CD4-positive, alpha-beta T cell (primary cell): ENCODE results near the gene SDC4. TPM values are rescaled to one million over a fixed set of nuclear protein-coding genes. Genes with fewer than 3 reads are reported as not detected.
A peak's percentile ranks its signal among the peaks of the same experiment; 100 is the strongest.

Experiments used
- ATAC-seq: fragments of 200-7000 bp; cut with Tn5 transposase; one replicate; pipeline ENCODE4 v1.10.0; 2022; ENCODE audit warnings: mild to moderate bottlenecking; ENCODE audit not compliant: poor library complexity
- CTCF ChIA-PET: fragments of 350-600 bp; sonication (Branson Sonifier 250); formaldehyde crosslinking; loops from one replicate; lab custom pipeline; 2021; ENCODE audit warnings: antibody characterized with exemption, inconsistent platforms; lab: Charles Lee
- POLR2A ChIA-PET: fragments of 350-600 bp; sonication (Branson Sonifier 250); formaldehyde crosslinking; loops from one replicate; lab custom pipeline; 2021; ENCODE audit warnings: antibody characterized with exemption, inconsistent platforms; lab: Charles Lee
- DNase-seq, 14 experiments: peaks; one replicate each; pipeline ENCODE4 v3.0.0-alpha.2; 2013 to 2020; ENCODE audit warnings: mixed read lengths in 2 of 14
- H3K27ac ChIP-seq, 2 donors: one replicate each; pipeline versions ENCODE4 v1.5.1 to v1.7.0; 2013; ENCODE audit warnings: low read length in 2 of 2, low read depth in 1 of 2, mild to moderate bottlenecking in 1 of 2
- H3K27me3 ChIP-seq, 2 experiments: 1 replicate in 1 of 2; 2 replicates in 1 of 2; pipeline versions ENCODE4 v1.6.1 to v1.7.0; 2013; ENCODE audit warnings: low read length in 2 of 2, control low read depth in 1 of 2, mild to moderate bottlenecking in 1 of 2, moderate library complexity in 1 of 2; ENCODE audit not compliant: insufficient read depth in 2 of 2, control insufficient read depth in 1 of 2
- H3K36me3 ChIP-seq: one replicate; pipeline ENCODE4 v1.6.1; 2013; ENCODE audit warnings: low read length, control low read depth; ENCODE audit not compliant: insufficient read depth
- H3K4me1 ChIP-seq: one replicate; pipeline ENCODE4 v1.6.1; 2013; ENCODE audit warnings: low read length, control low read depth; ENCODE audit not compliant: insufficient read depth
- H3K4me3 ChIP-seq: one replicate; pipeline ENCODE4 v1.5.1; 2013; ENCODE audit warnings: mild to moderate bottlenecking, low read length, moderate library complexity
- H3K9me3 ChIP-seq, 2 experiments: 1 replicate in 1 of 2; 2 replicates in 1 of 2; pipeline versions ENCODE4 v1.6.1 to v1.7.0; 2013; ENCODE audit warnings: low read length in 2 of 2, mild to moderate bottlenecking in 2 of 2, control low read depth in 1 of 2, moderate library complexity in 1 of 2; ENCODE audit not compliant: control insufficient read depth in 1 of 2, insufficient read depth in 1 of 2
- H3K27ac Mint-ChIP-seq: one replicate; pipeline ENCODE4 v1.8.0; 2020; ENCODE audit warnings: mixed read lengths
- H3K27me3 Mint-ChIP-seq: one replicate; pipeline ENCODE4 v1.8.0; 2021; ENCODE audit warnings: mixed read lengths
- H3K36me3 Mint-ChIP-seq: one replicate; pipeline ENCODE4 v1.8.0; 2021; ENCODE audit warnings: low read depth, mixed read lengths
- H3K4me1 Mint-ChIP-seq: one replicate; pipeline ENCODE4 v1.8.0; 2021; ENCODE audit warnings: low read depth, mixed read lengths
- H3K4me3 Mint-ChIP-seq: one replicate; pipeline ENCODE4 v1.8.0; 2020; ENCODE audit warnings: mild to moderate bottlenecking, mixed read lengths
- H3K9me3 Mint-ChIP-seq: one replicate; pipeline ENCODE4 v1.8.0; 2020; ENCODE audit warnings: mixed read lengths
- CTCF ChIP-seq: fragments of 200-600 bp; IDR thresholded peaks from one replicate; pipeline ENCODE4 v1.8.0; 2022; ENCODE audit warnings: antibody characterized with exemption, mild to moderate bottlenecking
- intact Hi-C, 2 experiments: fragments of 100-400 bp; cut with DNase I in 1 of 2; cut with micrococcal nuclease in 1 of 2; formaldehyde crosslinking; loops; one replicate each; pipeline versions ENCODE4 v1.15.1 to v1.9.0; 2023 to 2025; cut with DNase I, micrococcal nuclease
- total RNA-seq, 174 experiments: library from RNA in 2 of 174; stranded (reverse) in 2 of 174; gene quantifications; one replicate each; pipeline ENCODE4 v1.2.3 and lab custom pipeline; 2021 to 2026

The SDC4 gene
- total RNA-seq, 2 experiments from 2014 or later = 1.0 to 1.1 TPM

- ChIA-PET CTCF (interaction anchor here (0.5 to 5.7 kb wide), 24 partner anchors 10 to 436 kb away, joined by 3 to 116 read pairs (median 5); partner anchors contain the start of genes PIGT and SDC4), POLR2A (interaction anchor here (0.6 to 6.8 kb wide), 19 partner anchors 8 to 571 kb away, joined by 3 to 184 read pairs (median 6); partner anchors contain the start of genes DBNDD2, DNTTIP1, PCIF1 and PIGT)
- no peaks in the 10 kb centered on the region for H3K27me3 ChIP-seq
- H3K36me3 ChIP-seq = peaks cover 29% of the 10 kb centered on the region
- peak; percentile 86 for ATAC-seq
- H3K27ac ChIP-seq = peak within 1 kb of the TSS; percentile 98 to 99
- H3K27ac Mint-ChIP-seq = peak within 1 kb of the TSS; percentile 85
- peak within 1 kb of the TSS; percentile 96 for H3K4me3 ChIP-seq
- H3K27me3 Mint-ChIP-seq = no peaks in the 10 kb centered on the region
- DNase-seq = peak; percentile 97 to 100 (median 99)
- H3K9me3 Mint-ChIP-seq = no peaks in the 10 kb centered on the region
- peak within 1 kb of the TSS; percentile 91 for H3K4me3 Mint-ChIP-seq
- H3K4me1 ChIP-seq = peaks cover 55% of the 10 kb centered on the region
- intact Hi-C loops = loop anchor here (1.0 to 2.0 kb wide), 8 partner anchors 10 to 408 kb away; partner anchors contain the start of gene PIGT (in 1 of the 2)
- peaks cover 38% of the 10 kb centered on the region for H3K36me3 Mint-ChIP-seq
- peak; percentile 92 for TF ChIP-seq CTCF
- peaks cover 46% of the 10 kb centered on the region for H3K4me1 Mint-ChIP-seq
- H3K9me3 ChIP-seq = no peaks in the 10 kb centered on the region
These were observed 14.8 kb upstream of the SDC4 start, which contains the start of gene SYS1 for GRCh38 chr20:45362804-45363610. Gene SYS1, plus strand, starts transcription at chr20:45363156. Its CDS starts 376 bp downstream, at chr20:45363532.

- H3K36me3 Mint-ChIP-seq = peaks cover 28% of the 10 kb centered on the region
- no peaks in the 10 kb centered on the region for H3K9me3 ChIP-seq
- H3K27me3 Mint-ChIP-seq = no peaks in the 10 kb centered on the region
- ChIA-PET POLR2A (interaction anchor here (2.6 to 6.8 kb wide), 2 partner anchors 45 to 55 kb away, joined by 30 to 78 read pairs; partner anchors contain the start of genes DBNDD2 and PIGT), CTCF (interaction anchor here (2.0 to 5.7 kb wide), 4 partner anchors 12 to 409 kb away, joined by 8 to 116 read pairs (median 52); no protein-coding TSS in a partner anchor)
- intact Hi-C loops = loop anchor here (1.0 to 2.0 kb wide), 5 partner anchors 45 to 410 kb away; no protein-coding TSS in a partner anchor
- peaks cover 55% of the 10 kb centered on the region for H3K4me1 ChIP-seq
- peaks cover 38% of the 10 kb centered on the region for H3K4me1 Mint-ChIP-seq
- peaks cover 17% of the 10 kb centered on the region for H3K36me3 ChIP-seq
- no peak for TF ChIP-seq CTCF
- H3K27ac ChIP-seq = no peak overlapping the region
- ATAC-seq (no peak), DNase-seq (peak in 1 of 14 experiments; percentile 26)
- no peak overlapping the region for H3K4me3 ChIP-seq
- H3K9me3 Mint-ChIP-seq = no peaks in the 10 kb centered on the region
- H3K27ac Mint-ChIP-seq = no peak overlapping the region
- no peaks in the 10 kb centered on the region for H3K27me3 ChIP-seq
- H3K4me3 Mint-ChIP-seq = no peak overlapping the region
These were observed 13.6 kb upstream of the SDC4 start for GRCh38 chr20:45361793-45362192.

GRCh38 chr20:45359406-45360148 lies 11.4 kb upstream of the SDC4 start:
- peaks cover 8% of the 10 kb centered on the region for H3K36me3 Mint-ChIP-seq
- H3K9me3 ChIP-seq = no peaks in the 10 kb centered on the region
- peaks cover 41% of the 10 kb centered on the region for H3K4me1 ChIP-seq
- intact Hi-C loops = no loop called here
- H3K4me1 Mint-ChIP-seq = peaks cover 20% of the 10 kb centered on the region
- CTCF ChIA-PET = interaction anchor here (1.4 to 5.7 kb wide), 2 partner anchors 14 to 77 kb away, joined by 5 to 116 read pairs; no protein-coding TSS in a partner anchor
- H3K27ac ChIP-seq = no peak overlapping the region
- no peak overlapping the region for H3K27ac Mint-ChIP-seq
- no peaks in the 10 kb centered on the region for H3K27me3 ChIP-seq
- no peak overlapping the region for H3K4me3 ChIP-seq
- no peaks in the 10 kb centered on the region for H3K27me3 Mint-ChIP-seq
- no peak for TF ChIP-seq CTCF
- H3K4me3 Mint-ChIP-seq = no peak overlapping the region
- no peaks in the 10 kb centered on the region for H3K36me3 ChIP-seq
- POLR2A ChIA-PET = interaction anchor here (0.9 to 6.8 kb wide), 2 partner anchors 58 to 77 kb away, joined by 5 to 78 read pairs; partner anchors contain the start of gene PIGT
- no peak for DNase-seq
- no peaks in the 10 kb centered on the region for H3K9me3 Mint-ChIP-seq
- ATAC-seq = no peak
